GM23338 (cell line): ENCODE results near the gene KCNH4. TPM values are rescaled to one million over a fixed set of nuclear protein-coding genes. Genes with fewer than 3 reads are reported as not detected.

Source experiments
- ATAC-seq: fragments of 200-7000 bp; cut with Tn5 transposase; 3 replicates; pipeline ENCODE4 v1.9.1; 2020
- DNase-seq: peaks from one replicate; pipeline ENCODE4 v3.0.0-alpha.2; 2015; ENCODE audit warnings: low spot score
- H2AFZ ChIP-seq: fragments of 200-600 bp; sonication (generic); 2 replicates; pipeline ENCODE4 v1.8.0; 2016; ENCODE audit warnings: antibody characterized with exemption, mild to moderate bottlenecking, moderate library complexity
- H3F3A ChIP-seq: fragments of 200-600 bp; sonication (generic); replicated peaks from 2 replicates; pipeline ENCODE4 v1.8.0; 2017; ENCODE audit warnings: antibody characterized with exemption, mixed run types, low read depth
- H3K27ac ChIP-seq: fragments of 200-600 bp; sonication (generic); 2 replicates; pipeline ENCODE4 v1.6.1; 2016; ENCODE audit warnings: low read depth
- H3K27me3 ChIP-seq: fragments of 200-600 bp; sonication (generic); 2 replicates; pipeline ENCODE4 v1.8.0; 2016; ENCODE audit warnings: mild to moderate bottlenecking, mixed run types, moderate library complexity; ENCODE audit not compliant: insufficient read depth
- H3K36me3 ChIP-seq: fragments of 200-600 bp; sonication (generic); 2 replicates; pipeline ENCODE4 v1.8.0; 2016; ENCODE audit warnings: mild to moderate bottlenecking; ENCODE audit not compliant: insufficient read depth
- H3K4me1 ChIP-seq: fragments of 200-600 bp; sonication (generic); 2 replicates; pipeline ENCODE4 v1.8.0; 2016; ENCODE audit warnings: mild to moderate bottlenecking, moderate library complexity; ENCODE audit not compliant: insufficient read depth
- H3K4me2 ChIP-seq: fragments of 200-600 bp; sonication (generic); 2 replicates; pipeline ENCODE4 v1.7.1; 2017; ENCODE audit warnings: mixed run types
- H3K4me3 ChIP-seq: fragments of 200-600 bp; sonication (generic); 2 replicates; pipeline ENCODE4 v1.6.1; 2016; ENCODE audit warnings: mixed run types
- H3K79me2 ChIP-seq: fragments of 200-600 bp; sonication (generic); replicated peaks from 2 replicates; pipeline ENCODE4 v1.8.0; 2017; ENCODE audit warnings: mild to moderate bottlenecking; ENCODE audit not compliant: insufficient read depth
- H3K9me2 ChIP-seq: fragments of 200-600 bp; sonication (generic); 2 replicates; pipeline ENCODE4 v1.8.0; 2017; ENCODE audit not compliant: insufficient read depth
- H4K20me1 ChIP-seq: fragments of 200-600 bp; sonication (generic); replicated peaks from 2 replicates; pipeline ENCODE4 v1.8.0; 2017; ENCODE audit warnings: mild to moderate bottlenecking; ENCODE audit not compliant: insufficient read depth
- H3K27ac Mint-ChIP-seq: 2 replicates; pipeline ENCODE4 v1.8.0; 2020; ENCODE audit warnings: inconsistent platforms, mild to moderate bottlenecking, moderate library complexity, mixed read lengths
- H3K27me3 Mint-ChIP-seq: 3 replicates; pipeline ENCODE4 v1.8.0; 2022; ENCODE audit warnings: low read depth, mild to moderate bottlenecking, moderate library complexity, mixed read lengths, inconsistent platforms; ENCODE audit not compliant: insufficient read depth, poor library complexity
- H3K36me3 Mint-ChIP-seq: 3 replicates; pipeline ENCODE4 v1.8.0; 2021; ENCODE audit warnings: low read depth, mild to moderate bottlenecking, inconsistent platforms, moderate library complexity, mixed read lengths
- H3K4me1 Mint-ChIP-seq: 3 replicates; pipeline ENCODE4 v1.8.0; 2020; ENCODE audit warnings: mild to moderate bottlenecking, inconsistent platforms, mixed read lengths
- H3K4me3 Mint-ChIP-seq: 3 replicates; pipeline ENCODE4 v1.8.0; 2021; ENCODE audit warnings: moderate library complexity, mild to moderate bottlenecking, inconsistent platforms, mixed read lengths
- H3K9me3 Mint-ChIP-seq: 3 replicates; pipeline ENCODE4 v1.8.0; 2020; ENCODE audit warnings: moderate library complexity, mild to moderate bottlenecking, inconsistent platforms, mixed read lengths
- CREB1 ChIP-seq: fragments of 250-450 bp; sonication (Bioruptor Pico); IDR thresholded peaks from 2 replicates; pipeline ENCODE4 v1.5.0; 2020; ENCODE audit warnings: low read depth, mild to moderate bottlenecking, moderate library complexity
- EZH2phosphoT487 ChIP-seq: fragments of 200-600 bp; sonication (generic); IDR thresholded peaks from one replicate; pipeline ENCODE4 v1.8.1; 2018; ENCODE audit warnings: antibody characterized with exemption; ENCODE audit not compliant: unreplicated experiment
- JUNB ChIP-seq: IDR thresholded peaks from one replicate; pipeline ENCODE4 v1.6.1; 2016; ENCODE audit warnings: antibody characterized with exemption; ENCODE audit not compliant: unreplicated experiment
- NANOG ChIP-seq: IDR thresholded peaks from 2 replicates; pipeline ENCODE4 v1.6.1; 2016; ENCODE audit warnings: antibody characterized with exemption, borderline replicate concordance
- POLR2AphosphoS5 ChIP-seq: IDR thresholded peaks from 2 replicates; pipeline ENCODE4 v1.6.1; 2016; ENCODE audit warnings: antibody characterized with exemption, low read depth
- STAT1 ChIP-seq: IDR thresholded peaks from one replicate; pipeline ENCODE4 v1.6.1; 2016; ENCODE audit warnings: antibody characterized with exemption; ENCODE audit not compliant: unreplicated experiment
- ZNF114 ChIP-seq: fragments of 250-450 bp; sonication (Bioruptor Pico); IDR thresholded peaks from 2 replicates; pipeline ENCODE4 v1.5.0; 2020; ENCODE audit warnings: mild to moderate bottlenecking, moderate library complexity
- ZNF331 ChIP-seq: fragments of 250-450 bp; sonication (Bioruptor Pico); IDR thresholded peaks from 2 replicates; pipeline ENCODE4 v1.5.0; 2020; ENCODE audit warnings: low read depth, mild to moderate bottlenecking, moderate library complexity
- polyA plus RNA-seq: library from polyadenylated mRNA; unstranded; fragments of >200 nt; fragmentation: Nextera tagmentation; extraction: Ambion mirVana; gene quantifications from 2 replicates; pipeline ENCODE4 v1.2.1, GENCODE V29; 2016
- total RNA-seq: library from RNA; depleted of rRNA; stranded (reverse); fragments of >200 nt; shearing (Covaris generic); gene quantifications from 2 replicates; pipeline ENCODE4 v1.2.3, GENCODE V29; 2014
- TF ChIP-seq, protein P1 (sequence below): fragments of 250-450 bp; sonication (Bioruptor Pico); IDR thresholded peaks from 2 replicates; pipeline ENCODE4 v1.5.0; 2020; ENCODE audit warnings: mild to moderate bottlenecking, moderate library complexity
- TF ChIP-seq, protein P2 (sequence below): IDR thresholded peaks from 2 replicates; pipeline ENCODE4 v1.6.1; 2016; ENCODE audit warnings: antibody characterized with exemption
- TF ChIP-seq, protein P3 (sequence below): IDR thresholded peaks from one replicate; pipeline ENCODE4 v1.6.1; 2018; ENCODE audit warnings: antibody characterized with exemption; ENCODE audit not compliant: unreplicated experiment

The KCNH4 gene
- total and polyA plus RNA-seq, 2 experiments from 2014 or later: 0.08 to 0.49 TPM

- Histone ChIP-seq H3K4me2 (peak overlapping the region; percentile 86), H3F3A (peaks cover 12% of the 10 kb centered on the region; the same call in 1 of the 2 replicates), H3K4me1 (peaks cover 19% of the 10 kb centered on the region; the same call in 1 of the 2 replicates), H2AFZ (no peak overlapping the region), H3K4me3 (peak overlapping the region; percentile 75; the same call in 1 of the 2 replicates), H4K20me1 (0 out of 2 replicates have a peak, but pooled peaks cover 5% of the 10 kb centered on the region), H3K36me3 (no peaks in the 10 kb centered on the region), H3K79me2 (no peaks in the 10 kb centered on the region), H3K9me2 (no peaks in the 10 kb centered on the region), H3K27ac (no peak overlapping the region), H3K27me3 (no peaks in the 10 kb centered on the region)
- TF ChIP-seq NANOG: no peak
- TF ChIP-seq CREB1: no peak
- TF ChIP-seq POLR2AphosphoS5: no peak
- no peak overlapping the region for H3K27ac Mint-ChIP-seq
- peaks cover 35% of the 10 kb centered on the region for H3K36me3 Mint-ChIP-seq
- ATAC-seq (peak; percentile 1; the same call in 2 of the 3 replicates), DNase-seq (no peak)
- peaks cover 25% of the 10 kb centered on the region for H3K27me3 Mint-ChIP-seq
- no peaks in the 10 kb centered on the region; the same call in 2 of the 3 replicates for H3K9me3 Mint-ChIP-seq
- H3K4me3 Mint-ChIP-seq: peak overlapping the region; percentile 67
- H3K4me1 Mint-ChIP-seq: peaks cover 25% of the 10 kb centered on the region
These were observed 60.7 kb downstream of the KCNH4 start for GRCh38 chr17:42120161-42120769.

DNA sequence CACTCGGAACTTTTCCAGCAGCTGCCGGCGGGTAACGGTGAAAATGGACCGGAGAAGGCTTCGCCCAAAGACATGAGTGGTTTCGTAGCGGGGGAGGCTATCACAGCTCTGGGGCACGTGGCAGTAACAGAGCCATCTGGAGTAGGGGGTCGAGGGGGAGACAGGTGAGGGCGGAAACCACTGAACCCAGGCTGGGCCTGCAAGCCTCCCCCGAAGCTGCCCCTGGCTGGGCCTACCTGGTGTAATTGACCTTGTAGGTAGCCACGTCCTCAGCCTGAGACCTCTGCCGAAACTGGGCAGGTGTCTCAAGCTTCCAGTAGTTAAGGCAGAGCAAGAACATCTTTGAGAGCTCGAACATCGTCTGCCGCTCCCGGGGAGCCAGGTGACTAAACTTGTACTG, 61.6 kb downstream of the KCNH4 start:
- Histone ChIP-seq H3K27ac (no peak overlapping the region), H3K4me3 (no peak overlapping the region), H3F3A (peaks cover 12% of the 10 kb centered on the region; the same call in 1 of the 2 replicates), H3K27me3 (no peaks in the 10 kb centered on the region), H3K9me2 (no peaks in the 10 kb centered on the region), H4K20me1 (0 out of 2 replicates have a peak, but pooled peaks cover 5% of the 10 kb centered on the region), H3K4me2 (no peak overlapping the region), H3K4me1 (peaks cover 19% of the 10 kb centered on the region; the same call in 1 of the 2 replicates), H3K79me2 (no peaks in the 10 kb centered on the region), H2AFZ (no peak overlapping the region), H3K36me3 (no peaks in the 10 kb centered on the region)
- Mint-ChIP-seq H3K36me3 (peaks cover 32% of the 10 kb centered on the region), H3K4me3 (no peak overlapping the region), H3K27me3 (peaks cover 25% of the 10 kb centered on the region), H3K4me1 (peaks cover 25% of the 10 kb centered on the region), H3K27ac (no peak overlapping the region), H3K9me3 (no peaks in the 10 kb centered on the region; the same call in 2 of the 3 replicates)
- DNase-seq (no peak), ATAC-seq (no peak)
- TF ChIP-seq, protein P1, sequence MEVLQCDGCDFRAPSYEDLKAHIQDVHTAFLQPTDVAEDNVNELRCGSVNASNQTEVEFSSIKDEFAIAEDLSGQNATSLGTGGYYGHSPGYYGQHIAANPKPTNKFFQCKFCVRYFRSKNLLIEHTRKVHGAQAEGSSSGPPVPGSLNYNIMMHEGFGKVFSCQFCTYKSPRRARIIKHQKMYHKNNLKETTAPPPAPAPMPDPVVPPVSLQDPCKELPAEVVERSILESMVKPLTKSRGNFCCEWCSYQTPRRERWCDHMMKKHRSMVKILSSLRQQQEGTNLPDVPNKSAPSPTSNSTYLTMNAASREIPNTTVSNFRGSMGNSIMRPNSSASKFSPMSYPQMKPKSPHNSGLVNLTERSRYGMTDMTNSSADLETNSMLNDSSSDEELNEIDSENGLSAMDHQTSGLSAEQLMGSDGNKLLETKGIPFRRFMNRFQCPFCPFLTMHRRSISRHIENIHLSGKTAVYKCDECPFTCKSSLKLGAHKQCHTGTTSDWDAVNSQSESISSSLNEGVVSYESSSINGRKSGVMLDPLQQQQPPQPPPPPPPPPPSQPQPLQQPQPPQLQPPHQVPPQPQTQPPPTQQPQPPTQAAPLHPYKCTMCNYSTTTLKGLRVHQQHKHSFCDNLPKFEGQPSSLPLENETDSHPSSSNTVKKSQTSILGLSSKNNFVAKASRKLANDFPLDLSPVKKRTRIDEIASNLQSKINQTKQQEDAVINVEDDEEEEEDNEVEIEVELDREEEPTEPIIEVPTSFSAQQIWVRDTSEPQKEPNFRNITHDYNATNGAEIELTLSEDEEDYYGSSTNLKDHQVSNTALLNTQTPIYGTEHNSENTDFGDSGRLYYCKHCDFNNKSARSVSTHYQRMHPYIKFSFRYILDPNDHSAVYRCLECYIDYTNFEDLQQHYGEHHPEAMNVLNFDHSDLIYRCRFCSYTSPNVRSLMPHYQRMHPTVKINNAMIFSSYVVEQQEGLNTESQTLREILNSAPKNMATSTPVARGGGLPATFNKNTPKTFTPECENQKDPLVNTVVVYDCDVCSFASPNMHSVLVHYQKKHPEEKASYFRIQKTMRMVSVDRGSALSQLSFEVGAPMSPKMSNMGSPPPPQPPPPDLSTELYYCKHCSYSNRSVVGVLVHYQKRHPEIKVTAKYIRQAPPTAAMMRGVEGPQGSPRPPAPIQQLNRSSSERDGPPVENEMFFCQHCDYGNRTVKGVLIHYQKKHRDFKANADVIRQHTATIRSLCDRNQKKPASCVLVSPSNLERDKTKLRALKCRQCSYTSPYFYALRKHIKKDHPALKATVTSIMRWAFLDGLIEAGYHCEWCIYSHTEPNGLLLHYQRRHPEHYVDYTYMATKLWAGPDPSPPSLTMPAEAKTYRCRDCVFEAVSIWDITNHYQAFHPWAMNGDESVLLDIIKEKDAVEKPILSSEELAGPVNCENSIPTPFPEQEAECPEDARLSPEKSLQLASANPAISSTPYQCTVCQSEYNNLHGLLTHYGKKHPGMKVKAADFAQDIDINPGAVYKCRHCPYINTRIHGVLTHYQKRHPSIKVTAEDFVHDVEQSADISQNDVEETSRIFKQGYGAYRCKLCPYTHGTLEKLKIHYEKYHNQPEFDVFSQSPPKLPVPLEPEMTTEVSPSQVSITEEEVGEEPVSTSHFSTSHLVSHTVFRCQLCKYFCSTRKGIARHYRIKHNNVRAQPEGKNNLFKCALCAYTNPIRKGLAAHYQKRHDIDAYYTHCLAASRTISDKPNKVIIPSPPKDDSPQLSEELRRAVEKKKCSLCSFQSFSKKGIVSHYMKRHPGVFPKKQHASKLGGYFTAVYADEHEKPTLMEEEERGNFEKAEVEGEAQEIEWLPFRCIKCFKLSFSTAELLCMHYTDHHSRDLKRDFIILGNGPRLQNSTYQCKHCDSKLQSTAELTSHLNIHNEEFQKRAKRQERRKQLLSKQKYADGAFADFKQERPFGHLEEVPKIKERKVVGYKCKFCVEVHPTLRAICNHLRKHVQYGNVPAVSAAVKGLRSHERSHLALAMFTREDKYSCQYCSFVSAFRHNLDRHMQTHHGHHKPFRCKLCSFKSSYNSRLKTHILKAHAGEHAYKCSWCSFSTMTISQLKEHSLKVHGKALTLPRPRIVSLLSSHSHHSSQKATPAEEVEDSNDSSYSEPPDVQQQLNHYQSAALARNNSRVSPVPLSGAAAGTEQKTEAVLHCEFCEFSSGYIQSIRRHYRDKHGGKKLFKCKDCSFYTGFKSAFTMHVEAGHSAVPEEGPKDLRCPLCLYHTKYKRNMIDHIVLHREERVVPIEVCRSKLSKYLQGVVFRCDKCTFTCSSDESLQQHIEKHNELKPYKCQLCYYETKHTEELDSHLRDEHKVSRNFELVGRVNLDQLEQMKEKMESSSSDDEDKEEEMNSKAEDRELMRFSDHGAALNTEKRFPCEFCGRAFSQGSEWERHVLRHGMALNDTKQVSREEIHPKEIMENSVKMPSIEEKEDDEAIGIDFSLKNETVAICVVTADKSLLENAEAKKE (CRISPR knock-in tag): no peak
- TF ChIP-seq ZNF114 (CRISPR knock-in tag): no peak
- TF ChIP-seq JUNB: no peak
- no peak for TF ChIP-seq EZH2phosphoT487
- TF ChIP-seq POLR2AphosphoS5: no peak
- no peak for TF ChIP-seq STAT1
- TF ChIP-seq, protein P2, sequence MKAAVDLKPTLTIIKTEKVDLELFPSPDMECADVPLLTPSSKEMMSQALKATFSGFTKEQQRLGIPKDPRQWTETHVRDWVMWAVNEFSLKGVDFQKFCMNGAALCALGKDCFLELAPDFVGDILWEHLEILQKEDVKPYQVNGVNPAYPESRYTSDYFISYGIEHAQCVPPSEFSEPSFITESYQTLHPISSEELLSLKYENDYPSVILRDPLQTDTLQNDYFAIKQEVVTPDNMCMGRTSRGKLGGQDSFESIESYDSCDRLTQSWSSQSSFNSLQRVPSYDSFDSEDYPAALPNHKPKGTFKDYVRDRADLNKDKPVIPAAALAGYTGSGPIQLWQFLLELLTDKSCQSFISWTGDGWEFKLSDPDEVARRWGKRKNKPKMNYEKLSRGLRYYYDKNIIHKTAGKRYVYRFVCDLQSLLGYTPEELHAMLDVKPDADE: no peak
- TF ChIP-seq ZNF331 (CRISPR knock-in tag): no peak
- TF ChIP-seq, protein P3, sequence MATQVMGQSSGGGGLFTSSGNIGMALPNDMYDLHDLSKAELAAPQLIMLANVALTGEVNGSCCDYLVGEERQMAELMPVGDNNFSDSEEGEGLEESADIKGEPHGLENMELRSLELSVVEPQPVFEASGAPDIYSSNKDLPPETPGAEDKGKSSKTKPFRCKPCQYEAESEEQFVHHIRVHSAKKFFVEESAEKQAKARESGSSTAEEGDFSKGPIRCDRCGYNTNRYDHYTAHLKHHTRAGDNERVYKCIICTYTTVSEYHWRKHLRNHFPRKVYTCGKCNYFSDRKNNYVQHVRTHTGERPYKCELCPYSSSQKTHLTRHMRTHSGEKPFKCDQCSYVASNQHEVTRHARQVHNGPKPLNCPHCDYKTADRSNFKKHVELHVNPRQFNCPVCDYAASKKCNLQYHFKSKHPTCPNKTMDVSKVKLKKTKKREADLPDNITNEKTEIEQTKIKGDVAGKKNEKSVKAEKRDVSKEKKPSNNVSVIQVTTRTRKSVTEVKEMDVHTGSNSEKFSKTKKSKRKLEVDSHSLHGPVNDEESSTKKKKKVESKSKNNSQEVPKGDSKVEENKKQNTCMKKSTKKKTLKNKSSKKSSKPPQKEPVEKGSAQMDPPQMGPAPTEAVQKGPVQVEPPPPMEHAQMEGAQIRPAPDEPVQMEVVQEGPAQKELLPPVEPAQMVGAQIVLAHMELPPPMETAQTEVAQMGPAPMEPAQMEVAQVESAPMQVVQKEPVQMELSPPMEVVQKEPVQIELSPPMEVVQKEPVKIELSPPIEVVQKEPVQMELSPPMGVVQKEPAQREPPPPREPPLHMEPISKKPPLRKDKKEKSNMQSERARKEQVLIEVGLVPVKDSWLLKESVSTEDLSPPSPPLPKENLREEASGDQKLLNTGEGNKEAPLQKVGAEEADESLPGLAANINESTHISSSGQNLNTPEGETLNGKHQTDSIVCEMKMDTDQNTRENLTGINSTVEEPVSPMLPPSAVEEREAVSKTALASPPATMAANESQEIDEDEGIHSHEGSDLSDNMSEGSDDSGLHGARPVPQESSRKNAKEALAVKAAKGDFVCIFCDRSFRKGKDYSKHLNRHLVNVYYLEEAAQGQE: no peak
- TF ChIP-seq NANOG: no peak
